Spleen (tissue), 11 donors: Measurements from ENCODE around the gene SCAMP4. TPM values are rescaled to one million over a fixed set of nuclear protein-coding genes. Genes with fewer than 3 reads are reported as not detected.

ENCODE experiments used
- DNase-seq: peaks from one replicate; pipeline ENCODE4 v3.0.0-alpha.2; 2020
- H3K27ac ChIP-seq, 8 donors: fragments of 200-600 bp; sonication (generic) in 7 of 8; 1 replicate in 4 of 8; 2 replicates in 4 of 8; pipeline versions ENCODE4 v1.5.0 to v1.8.0; 2016 to 2021; ENCODE audit warnings: inconsistent platforms in 4 of 8, mild to moderate bottlenecking in 4 of 8, moderate library complexity in 1 of 8
- H3K27me3 ChIP-seq, 7 donors: fragments of 200-600 bp; sonication (generic) in 6 of 7; replicated peaks in 1 of 7; 1 replicate in 4 of 7; 2 replicates in 3 of 7; pipeline versions ENCODE4 v1.5.0 to v1.8.0; 2016 to 2021; ENCODE audit warnings: inconsistent platforms in 3 of 7, mild to moderate bottlenecking in 1 of 7
- H3K36me3 ChIP-seq, 6 donors: fragments of 200-600 bp; sonication (generic) in 5 of 6; 1 replicate in 4 of 6; 2 replicates in 2 of 6; pipeline versions ENCODE4 v1.5.0 to v1.8.0; 2016 to 2021; ENCODE audit warnings: inconsistent platforms in 2 of 6
- H3K4me1 ChIP-seq, 6 donors: fragments of 200-600 bp; sonication (generic) in 5 of 6; 1 replicate in 3 of 6; 2 replicates in 3 of 6; pipeline versions ENCODE4 v1.5.0 to v1.8.0; 2016 to 2021; ENCODE audit warnings: inconsistent platforms in 3 of 6
- H3K4me3 ChIP-seq, 8 donors: fragments of 200-600 bp; sonication (generic) in 7 of 8; 1 replicate in 4 of 8; 2 replicates in 4 of 8; pipeline versions ENCODE4 v1.5.0 to v1.8.0; 2016 to 2021; ENCODE audit warnings: inconsistent platforms in 4 of 8, mild to moderate bottlenecking in 4 of 8, moderate library complexity in 2 of 8
- H3K9me3 ChIP-seq, 8 donors: fragments of 200-600 bp; sonication (generic) in 7 of 8; 1 replicate in 4 of 8; 2 replicates in 4 of 8; pipeline versions ENCODE4 v1.5.0 to v1.8.0; 2016 to 2021; ENCODE audit warnings: inconsistent platforms in 4 of 8
- CTCF ChIP-seq, 11 experiments: fragments of 200-600 bp in 7 of 11; fragments of 450-650 bp in 4 of 11; sonication (generic) in 4 of 11; IDR thresholded peaks in 8 of 11; conservative IDR thresholded peaks in 3 of 11; 1 replicate in 7 of 11; 2 replicates in 4 of 11; pipeline versions ENCODE4 v1.4.0 to v1.8.0; 2016 to 2021; ENCODE audit warnings: antibody characterized with exemption in 11 of 11, inconsistent platforms in 4 of 11, mild to moderate bottlenecking in 1 of 11
- POLR2A ChIP-seq, 3 donors: fragments of 450-650 bp; IDR thresholded peaks; one replicate each; pipeline ENCODE4 v1.5.1; 2017; ENCODE audit warnings: antibody characterized with exemption in 3 of 3, mild to moderate bottlenecking in 1 of 3
- POLR2AphosphoS5 ChIP-seq, 3 donors: sonication (generic); formaldehyde crosslinking; IDR thresholded peaks; one replicate each; pipeline ENCODE4 v1.5.1; 2017; ENCODE audit warnings: antibody characterized with exemption in 3 of 3
- WGBS, 5 donors: extraction: QIAGEN DNeasy Blood & Tissue Kit in 3 of 5; methylation state at CpG; one replicate each; pipeline versions ENCODE4 v1.1.5 to v1.1.7; 2013 to 2018; 5-methylcytosine and 5-hydroxymethylcytosine counted together
- intact Hi-C: fragments of 100-400 bp; cut with DNase I; formaldehyde crosslinking; loops from one replicate; pipeline ENCODE4 v1.15.0; 2023; ENCODE audit warnings: low total_unique reads
- polyA plus RNA-seq, 3 donors: library from polyadenylated mRNA; stranded (reverse); fragments of 200-250 nt; gene quantifications; one replicate each; pipeline ENCODE4 v1.2.1, GENCODE V29; 2013
- total RNA-seq, 7 donors: library from RNA; depleted of rRNA in 3 of 7; stranded (reverse); fragments of >200 nt in 3 of 7; fragmentation: NEBNext Ultra II Directional in 4 of 7; extraction: Animal tissue kit (Norgen Biotek cat#: 25700) in 4 of 7; gene quantifications; one replicate each; pipeline versions ENCODE4 v1.1.0 to v1.2.1, GENCODE V29; 2016 to 2021
- donor health status: healthy with polysubstance abuse.
- donor health status: DM: no; HTN: no; CAD: no; lungs with moderate emphysema.
- donor health status: DM: no; HTN: no; CAD: no.
- donor health status: Bipolar disorder and iron deficiency.
- donor health status: healthy.
- donor health status: DM: no; HTN: no; CAD: no.
- donor health status: DM: yes; HTN: yes; CAD: no.

SCAMP4 gene
- total and polyA plus RNA-seq, 10 donors, result 13.0 to 92.2 (median 51.8) TPM

- 74 to 86% (median 82%) methylated on average over 12 to 51 of the region's 51 CpGs for WGBS, 5 donors
Measured at GRCh38 chr19:1955171-1956121, 50.2 kb downstream of the SCAMP4 start.

GRCh38 chr19:1956122-1956494, 50.9 kb downstream of the SCAMP4 start:
- 88 to 95% (median 90%) methylated on average over 11 to 12 of the region's 12 CpGs for WGBS, 5 donors
- Histone ChIP-seq H3K4me3 (no peak overlapping the region), H3K27ac (no peak overlapping the region), H3K27me3 (no peaks in the 10 kb centered on the region), H3K4me1 (peaks cover under 1 to 84% (median 40%) of the 10 kb centered on the region in 6 donors), H3K36me3 (peaks cover 0 to 82% (median 9%) of the 10 kb centered on the region in 6 donors), H3K9me3 (no peaks in the 10 kb centered on the region)
- no peak for DNase-seq
- intact Hi-C loops, result no loop called here
- TF ChIP-seq POLR2AphosphoS5 (IDR thresholded peaks at IDR 0.05), result no peak
- no peak for TF ChIP-seq POLR2A (IDR thresholded peaks at IDR 0.05)
- no peak for TF ChIP-seq CTCF (IDR thresholded peaks at IDR 0.05 in 8 of 11, conservative IDR thresholded peaks at IDR 0.05 in 3 of 11)

More at GRCh38 chr19:1955171-1956121, 50.2 kb downstream of the SCAMP4 start:
- no peaks in the 10 kb centered on the region for H3K9me3 ChIP-seq
- intact Hi-C loops, result no loop called here
- TF ChIP-seq CTCF (IDR thresholded peaks at IDR 0.05 in 8 of 11, conservative IDR thresholded peaks at IDR 0.05 in 3 of 11), result no peak
- TF ChIP-seq POLR2A (IDR thresholded peaks at IDR 0.05), result no peak
- TF ChIP-seq POLR2AphosphoS5 (IDR thresholded peaks at IDR 0.05), result peak in 1 of 3 donors; percentile 38
- H3K27ac ChIP-seq, result no peak overlapping the region
- H3K4me3 ChIP-seq, result no peak overlapping the region
- no peaks in the 10 kb centered on the region for H3K27me3 ChIP-seq
- H3K36me3 ChIP-seq, result peaks cover 0 to 80% (median 9%) of the 10 kb centered on the region in 6 donors
- H3K4me1 ChIP-seq, result peaks cover 0 to 84% (median 40%) of the 10 kb centered on the region in 6 donors
- no peak for DNase-seq

GRCh38 chr19:1956868-1957492, 51.8 kb downstream of the SCAMP4 start:
- H3K4me3 ChIP-seq, result no peak overlapping the region
- no peak for TF ChIP-seq CTCF (IDR thresholded peaks at IDR 0.05 in 8 of 11, conservative IDR thresholded peaks at IDR 0.05 in 3 of 11)
- peak in 2 of 3 donors; percentile 22 to 57 for TF ChIP-seq POLR2AphosphoS5 (IDR thresholded peaks at IDR 0.05)
- no peak for TF ChIP-seq POLR2A (IDR thresholded peaks at IDR 0.05)
- 79 to 92% (median 90%) methylated on average over 25 to 28 of the region's 28 CpGs for WGBS, 5 donors
- DNase-seq, result no peak
- no peaks in the 10 kb centered on the region for H3K27me3 ChIP-seq
- peaks cover 2 to 84% (median 42%) of the 10 kb centered on the region in 6 donors for H3K4me1 ChIP-seq
- no peak overlapping the region for H3K27ac ChIP-seq
- H3K36me3 ChIP-seq, result peaks cover 0 to 87% (median 10%) of the 10 kb centered on the region in 6 donors
- intact Hi-C loops, result no loop called here
- H3K9me3 ChIP-seq, result no peaks in the 10 kb centered on the region
